Gastroesophageal sphincter (tissue), 3 donors: ENCODE results near the gene METTL6.
"Not testable (repeated sequence)": the region's sequence is repeated elsewhere in the genome, so short reads cannot be mapped to it uniquely, and the experiment has no call there.

Source experiments
- POLR2A ChIP-seq, 2 donors: fragments of 450-650 bp; IDR thresholded peaks; one replicate each; pipeline ENCODE4 v1.6.1; 2017; ENCODE audit warnings: antibody characterized with exemption in 2 of 2, mild to moderate bottlenecking in 2 of 2, moderate library complexity in 1 of 2
- TF ChIP-seq, protein P1 (sequence below), 4 experiments: fragments of 200-600 bp in 2 of 4; fragments of 450-650 bp in 2 of 4; sonication (generic) in 1 of 4; IDR thresholded peaks; one replicate each; pipeline ENCODE4 v1.5.1; 2017 to 2019; ENCODE audit warnings: antibody characterized with exemption in 4 of 4, mild to moderate bottlenecking in 2 of 4, moderate library complexity in 2 of 4

- TF ChIP-seq, protein P1, sequence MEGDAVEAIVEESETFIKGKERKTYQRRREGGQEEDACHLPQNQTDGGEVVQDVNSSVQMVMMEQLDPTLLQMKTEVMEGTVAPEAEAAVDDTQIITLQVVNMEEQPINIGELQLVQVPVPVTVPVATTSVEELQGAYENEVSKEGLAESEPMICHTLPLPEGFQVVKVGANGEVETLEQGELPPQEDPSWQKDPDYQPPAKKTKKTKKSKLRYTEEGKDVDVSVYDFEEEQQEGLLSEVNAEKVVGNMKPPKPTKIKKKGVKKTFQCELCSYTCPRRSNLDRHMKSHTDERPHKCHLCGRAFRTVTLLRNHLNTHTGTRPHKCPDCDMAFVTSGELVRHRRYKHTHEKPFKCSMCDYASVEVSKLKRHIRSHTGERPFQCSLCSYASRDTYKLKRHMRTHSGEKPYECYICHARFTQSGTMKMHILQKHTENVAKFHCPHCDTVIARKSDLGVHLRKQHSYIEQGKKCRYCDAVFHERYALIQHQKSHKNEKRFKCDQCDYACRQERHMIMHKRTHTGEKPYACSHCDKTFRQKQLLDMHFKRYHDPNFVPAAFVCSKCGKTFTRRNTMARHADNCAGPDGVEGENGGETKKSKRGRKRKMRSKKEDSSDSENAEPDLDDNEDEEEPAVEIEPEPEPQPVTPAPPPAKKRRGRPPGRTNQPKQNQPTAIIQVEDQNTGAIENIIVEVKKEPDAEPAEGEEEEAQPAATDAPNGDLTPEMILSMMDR (IDR thresholded peaks at IDR 0.05): not testable (repeated sequence)
- TF ChIP-seq POLR2A (IDR thresholded peaks at IDR 0.05): not testable (repeated sequence)
Observed at GRCh38 chr3:15410966-15411365, 16.4 kb downstream of the METTL6 start.
